Subcutaneous adipose tissue (tissue), 4 donors: ENCODE data around the gene WDR6. TPM values are rescaled to one million over a fixed set of nuclear protein-coding genes. Genes with fewer than 3 reads are reported as not detected.

Source experiments
- CTCF ChIP-seq: fragments of 450-650 bp; IDR thresholded peaks from one replicate; pipeline ENCODE4 v1.5.1; 2016; ENCODE audit warnings: low read depth, mild to moderate bottlenecking, control low read depth, antibody characterized with exemption, moderate library complexity
- total RNA-seq, 4 donors: library from RNA; depleted of rRNA; stranded (reverse); fragments of >200 nt; gene quantifications; one replicate each; pipeline ENCODE4 v1.1.0, GENCODE V29; 2016

WDR6 gene
- total RNA-seq, 4 donors from 2014 or later = 23.8 to 60.2 (median 56.0) TPM

- no peak for TF ChIP-seq CTCF
Observed at GRCh38 chr3:48983096-48983495, 24.1 kb upstream of the WDR6 start.

GRCh38 chr3:48984663-48985062 is 22.5 kb upstream of the WDR6 start:
- no peak for TF ChIP-seq CTCF

GRCh38 chr3:48985831-48986376 is 21.3 kb upstream of the WDR6 start:
- no peak for TF ChIP-seq CTCF

- TF ChIP-seq CTCF = no peak
Observed at GRCh38 chr3:48989126-48989795, 17.9 kb upstream of the WDR6 start.

- TF ChIP-seq CTCF = no peak
Observed at GRCh38 chr3:48989796-48990635, 17.2 kb upstream of the WDR6 start, which contains the start of gene P4HTM. Gene P4HTM, plus strand, starts transcription at chr3:48990241. Its CDS starts 16 bp downstream, at chr3:48990257.

- no peak for TF ChIP-seq CTCF
Observed at GRCh38 chr3:48990636-48991469, 16.3 kb upstream of the WDR6 start.
